IMR-90 (cell line): ENCODE results near the gene TUBGCP6. TPM values are rescaled to one million over a fixed set of nuclear protein-coding genes. Genes with fewer than 3 reads are reported as not detected.
A peak's percentile ranks its signal among the peaks of the same experiment; 100 is the strongest.

Experiments used
- ATAC-seq: fragments of 200-7000 bp; cut with Tn5 transposase; 2 replicates; pipeline ENCODE4 v1.9.1; 2020; ENCODE audit warnings: low read depth, mild to moderate bottlenecking, moderate library complexity
- BruUV-seq: library from RNA; stranded (reverse); fragments of 400-500 nt; replicated peaks from 2 replicates; lab custom pipeline; 2021; lab: Mats Ljungman, UMichigan
- CTCF ChIA-PET: fragments of 300-600 bp; formaldehyde crosslinking; extraction: SDS; loops from one replicate; lab custom pipeline; 2021; ENCODE audit warnings: antibody characterized with exemption; lab: Yijun Ruan, JAX
- POLR2A ChIA-PET: fragments of 300-600 bp; sonication (Branson Sonifier 250); formaldehyde crosslinking; loops from one replicate; lab custom pipeline; 2022; ENCODE audit warnings: antibody characterized with exemption; ENCODE audit not compliant: unreplicated experiment; lab: Charles Lee
- DNase-seq: peaks from one replicate; pipeline ENCODE4 v3.0.0; 2013
- H2AFZ ChIP-seq: replicated peaks from 2 replicates; pipeline ENCODE3; 2013; ENCODE audit warnings: low read length, mild to moderate bottlenecking; ENCODE audit not compliant: poor library complexity
- H2AK5ac ChIP-seq: 2 replicates; pipeline ENCODE4 v1.6.1; 2013; ENCODE audit warnings: low read depth, low read length, inconsistent platforms
- H2AK9ac ChIP-seq: replicated peaks from 2 replicates; pipeline ENCODE3; 2013; ENCODE audit warnings: mild to moderate bottlenecking, low read depth, low read length, moderate library complexity; ENCODE audit not compliant: poor library complexity
- H2BK120ac ChIP-seq: 2 replicates; pipeline ENCODE4 v1.6.1; 2013; ENCODE audit warnings: low read depth, low read length, inconsistent platforms
- H2BK15ac ChIP-seq: 3 replicates; pipeline ENCODE4 v1.6.1; 2013; ENCODE audit warnings: low read depth, low read length, inconsistent platforms
- H2BK20ac ChIP-seq: 2 replicates; pipeline ENCODE4 v1.6.1; 2013; ENCODE audit warnings: low read depth, mild to moderate bottlenecking, inconsistent platforms, low read length, moderate library complexity
- H2BK5ac ChIP-seq: 2 replicates; pipeline ENCODE4 v1.6.1; 2013; ENCODE audit warnings: mild to moderate bottlenecking, low read depth, low read length, inconsistent platforms; ENCODE audit not compliant: poor library complexity, severe bottlenecking
- H3K14ac ChIP-seq: replicated peaks from 2 replicates; pipeline ENCODE4 v1.6.1; 2013; ENCODE audit warnings: low read depth, low read length, inconsistent platforms
- H3K18ac ChIP-seq: 2 replicates; pipeline ENCODE4 v1.6.1; 2013; ENCODE audit warnings: low read depth, low read length, control low read depth
- H3K23ac ChIP-seq: 2 replicates; pipeline ENCODE4 v1.6.1; 2013; ENCODE audit warnings: low read depth, low read length, inconsistent platforms
- H3K27ac ChIP-seq: 2 replicates; pipeline ENCODE4 v1.5.1; 2013; ENCODE audit warnings: mild to moderate bottlenecking, control low read depth, low read length; ENCODE audit not compliant: insufficient read depth
- H3K27me3 ChIP-seq: 2 replicates; pipeline ENCODE4 v1.6.1; 2013; ENCODE audit warnings: low read length; ENCODE audit not compliant: control insufficient read depth, insufficient read depth
- H3K36me3 ChIP-seq: 2 replicates; pipeline ENCODE4 v1.6.1; 2013; ENCODE audit warnings: low read length, mixed read lengths; ENCODE audit not compliant: control insufficient read depth, insufficient read depth
- H3K4ac ChIP-seq: 2 replicates; pipeline ENCODE4 v1.6.1; 2013; ENCODE audit warnings: low read depth, low read length, inconsistent platforms
- H3K4me1 ChIP-seq: 2 replicates; pipeline ENCODE4 v1.6.1; 2013; ENCODE audit warnings: low read length, mixed read lengths; ENCODE audit not compliant: control insufficient read depth, insufficient read depth
- H3K4me2 ChIP-seq: 2 replicates; pipeline ENCODE4 v1.6.1; 2013; ENCODE audit warnings: low read depth, mild to moderate bottlenecking, control low read depth, low read length, moderate library complexity
- H3K4me3 ChIP-seq: 2 replicates; pipeline ENCODE4 v1.5.1; 2013; ENCODE audit warnings: low read depth, mild to moderate bottlenecking, control low read depth, low read length, moderate library complexity; ENCODE audit not compliant: insufficient read depth
- H3K56ac ChIP-seq: 2 replicates; pipeline ENCODE4 v1.6.1; 2013; ENCODE audit warnings: low read length, inconsistent platforms; ENCODE audit not compliant: insufficient read depth; ENCODE audit errors: extremely low read depth
- H3K79me1 ChIP-seq, 2 experiments: 2 replicates each; pipeline ENCODE4 v1.6.1; 2013; ENCODE audit warnings: low read length in 2 of 2, inconsistent platforms in 1 of 2, low read depth in 1 of 2
- H3K9ac ChIP-seq: 2 replicates; pipeline ENCODE4 v1.6.1; 2013; ENCODE audit warnings: low read depth, low read length, control low read depth
- H3K9me1 ChIP-seq: 2 replicates; pipeline ENCODE4 v1.6.1; 2013; ENCODE audit warnings: low read length, inconsistent platforms; ENCODE audit not compliant: insufficient read depth
- H3K9me3 ChIP-seq: 2 replicates; pipeline ENCODE4 v1.6.1; 2013; ENCODE audit warnings: low read length; ENCODE audit not compliant: control insufficient read depth, insufficient read depth
- H4K20me1 ChIP-seq: 2 replicates; pipeline ENCODE4 v1.6.1; 2013; ENCODE audit warnings: low read length, inconsistent platforms; ENCODE audit not compliant: insufficient read depth
- H4K5ac ChIP-seq: 2 replicates; pipeline ENCODE4 v1.6.1; 2013; ENCODE audit warnings: mild to moderate bottlenecking, low read depth, low read length, control low read depth
- H4K8ac ChIP-seq, 2 experiments: 2 replicates each; pipeline ENCODE4 v1.6.1; 2013; ENCODE audit warnings: low read depth in 2 of 2, low read length in 2 of 2, control low read depth in 1 of 2, inconsistent platforms in 1 of 2
- H4K91ac ChIP-seq: 2 replicates; pipeline ENCODE4 v1.6.1; 2013; ENCODE audit warnings: low read depth, low read length, inconsistent platforms; ENCODE audit not compliant: insufficient read depth
- BHLHE40 ChIP-seq: fragments of 150-350 bp; IDR thresholded peaks from 2 replicates; pipeline ENCODE4 v1.6.1; 2016; ENCODE audit warnings: mild to moderate bottlenecking, low read depth, low read length
- CEBPB ChIP-seq: IDR thresholded peaks from 2 replicates; pipeline ENCODE4 v1.6.1; 2012; ENCODE audit warnings: low read depth, low read length, improper control_type of control experiment
- CHD1 ChIP-seq: IDR thresholded peaks from 2 replicates; pipeline ENCODE4 v1.6.1; 2012; ENCODE audit warnings: low read depth, low read length, improper control_type of control experiment
- CTCF ChIP-seq: conservative IDR thresholded peaks from 2 replicates; pipeline ENCODE4 v1.5.1; 2012; ENCODE audit warnings: mild to moderate bottlenecking, low read depth, low read length, improper control_type of control experiment
- ELK1 ChIP-seq: fragments of 150-350 bp; IDR thresholded peaks from 2 replicates; pipeline ENCODE4 v1.6.1; 2016; ENCODE audit warnings: low read depth, mild to moderate bottlenecking, low read length, moderate library complexity, borderline replicate concordance
- FOS ChIP-seq: fragments of 150-350 bp; IDR thresholded peaks from 2 replicates; pipeline ENCODE4 v1.6.1; 2016; ENCODE audit warnings: low read depth, low read length
- MAFK ChIP-seq: IDR thresholded peaks from 2 replicates; pipeline ENCODE4 v1.6.1; 2012; ENCODE audit warnings: low read depth, low read length, improper control_type of control experiment
- MAZ ChIP-seq: IDR thresholded peaks from 2 replicates; pipeline ENCODE4 v1.6.1; 2012; ENCODE audit warnings: low read depth, mild to moderate bottlenecking, low read length, improper control_type of control experiment, moderate library complexity, borderline replicate concordance
- MXI1 ChIP-seq: IDR thresholded peaks from 2 replicates; pipeline ENCODE4 v1.6.1; 2012; ENCODE audit warnings: low read depth, mild to moderate bottlenecking, low read length, moderate library complexity, borderline replicate concordance
- NFE2L2 ChIP-seq: fragments of 150-350 bp; IDR thresholded peaks from 2 replicates; pipeline ENCODE4 v1.6.1; 2016; ENCODE audit warnings: low read depth, mild to moderate bottlenecking, low read length
- POLR2A ChIP-seq: IDR thresholded peaks from 2 replicates; pipeline ENCODE4 v1.6.1; 2012; ENCODE audit warnings: mild to moderate bottlenecking, low read depth, low read length
- RCOR1 ChIP-seq: IDR thresholded peaks from 2 replicates; pipeline ENCODE4 v1.6.1; 2012; ENCODE audit warnings: mild to moderate bottlenecking, low read length, improper control_type of control experiment; ENCODE audit not compliant: insufficient replicate concordance
- RFX5 ChIP-seq: IDR thresholded peaks from 2 replicates; pipeline ENCODE4 v1.8.0; 2012; ENCODE audit warnings: low read depth, mild to moderate bottlenecking, low read length, moderate library complexity
- SMC3 ChIP-seq: fragments of 150-350 bp; IDR thresholded peaks from 2 replicates; pipeline ENCODE4 v1.6.1; 2016; ENCODE audit warnings: low read depth, mild to moderate bottlenecking, antibody characterized with exemption, low read length, moderate library complexity
- WGBS, 2 experiments: methylation state at CpG; one replicate each; pipeline versions ENCODE4 v1.1.5 to v1.1.7; 2013; ENCODE audit warnings: missing lambda C conversion rate in 2 of 2; ENCODE audit not compliant: insufficient read length in 1 of 2; ENCODE audit errors: extremely low coverage in 2 of 2; 5-methylcytosine and 5-hydroxymethylcytosine counted together
- dilution Hi-C: fragments of 300-500 bp; cut with HindIII; formaldehyde crosslinking; loops from one replicate; pipeline ENCODE4 v1.14.3; 2018; ENCODE audit warnings: low sequenced_read_pairs; ENCODE audit not compliant: unreplicated experiment
- in situ Hi-C: fragments of 300-500 bp; cut with MboI; formaldehyde crosslinking; loops from 3 replicates; pipeline ENCODE4 v1.14.3; 2019; ENCODE audit warnings: low sequenced_read_pairs, inconsistent platforms, mixed read lengths
- intact Hi-C: fragments of 100-400 bp; cut with micrococcal nuclease; formaldehyde crosslinking; loops from 2 replicates; pipeline ENCODE4 v1.10.0; 2022
- polyA plus RNA-seq, 3 experiments: library from polyadenylated mRNA; depleted of rRNA; stranded (reverse); fragments of >200 nt; gene quantifications; 2 replicates each; pipeline ENCODE4 v1.2.3, GENCODE V29; 2012; ENCODE audit warnings: low replicate concordance in 1 of 3
- total RNA-seq: library from RNA; depleted of rRNA; stranded (reverse); fragments of >200 nt; gene quantifications from 2 replicates; pipeline ENCODE4 v1.2.3, GENCODE V29; 2012
- TF ChIP-seq, protein P1 (sequence below): fragments of 150-350 bp; IDR thresholded peaks from 2 replicates; pipeline ENCODE4 v1.6.1; 2017; ENCODE audit warnings: mild to moderate bottlenecking, antibody characterized with exemption, low read length, low read depth

The TUBGCP6 gene
- total and polyA plus RNA-seq, 2 of the 4 experiments (the other 2 are of a cell fraction) = 10.8 to 28.6 TPM

- Histone ChIP-seq H3K9me1 (no peaks in the 10 kb centered on the region), H3K4me2 (peak overlapping the region; percentile 13; the same call in 1 of the 2 replicates), H3K79me1 (peaks cover 0 to 16% of the 10 kb centered on the region in 2 experiments; a peak in 1 of 4 replicates), H3K4me1 (peaks cover 13% of the 10 kb centered on the region), H3K4ac (no peak overlapping the region), H4K8ac (no peak overlapping the region), H4K20me1 (peaks cover 44% of the 10 kb centered on the region), H2BK15ac (no peak overlapping the region), H3K27ac (no peak overlapping the region), H2AFZ (peak overlapping the region; percentile 68), H3K36me3 (peaks cover 25% of the 10 kb centered on the region), H3K27me3 (no peaks in the 10 kb centered on the region), H3K9me3 (no peaks in the 10 kb centered on the region), H2AK9ac (peak overlapping the region; percentile 74), H3K14ac (no peak overlapping the region), H2BK5ac (no peak overlapping the region), H2AK5ac (no peak overlapping the region), H3K9ac (no peak overlapping the region), H4K5ac (no peak overlapping the region), H3K4me3 (no peak overlapping the region), H2BK20ac (no peak overlapping the region), H3K56ac (no peak overlapping the region), H2BK120ac (no peak overlapping the region), H3K18ac (no peak overlapping the region), H3K23ac (no peak overlapping the region), H4K91ac (no peak overlapping the region)
- intact Hi-C loops (loop anchor here (2.0 to 5.0 kb wide), 2 partner anchors 36 to 55 kb away; partner anchors contain the start of genes DENND6B and PLXNB2), dilution Hi-C loops (no loop called here), in situ Hi-C loops (loop anchor here (10.0 kb wide), 1 partner anchor 53 kb away; the partner anchor contains the start of gene DENND6B)
- ATAC-seq = peak; percentile 52
- no TSS peak for BruUV-seq
- 0% methylated on average over 4 of the region's 45 CpGs; no CpG with 5 or more reads in 1 of the 2 experiments for WGBS, 2 experiments
- POLR2A ChIA-PET = interaction anchor here (0.6 kb wide), 1 partner anchor 352 kb away, joined by 4 read pairs; no protein-coding TSS in a partner anchor
- DNase-seq = peak; percentile 38
- CTCF ChIA-PET = no interaction called here
- peak; percentile 76; the same call in 1 of the 2 replicates for TF ChIP-seq MAZ
- TF ChIP-seq MXI1 = no peak
- TF ChIP-seq MAFK = no peak
- no peak for TF ChIP-seq RCOR1
- TF ChIP-seq BHLHE40 = no peak
- TF ChIP-seq CHD1 = no peak
- TF ChIP-seq NFE2L2 = no peak
- no peak for TF ChIP-seq FOS
- no peak for TF ChIP-seq RFX5
- no peak for TF ChIP-seq POLR2A
- no peak for TF ChIP-seq ELK1
- peak; percentile 45 for TF ChIP-seq CTCF
- TF ChIP-seq SMC3 = no peak
- TF ChIP-seq CEBPB = no peak
- TF ChIP-seq, protein P1, sequence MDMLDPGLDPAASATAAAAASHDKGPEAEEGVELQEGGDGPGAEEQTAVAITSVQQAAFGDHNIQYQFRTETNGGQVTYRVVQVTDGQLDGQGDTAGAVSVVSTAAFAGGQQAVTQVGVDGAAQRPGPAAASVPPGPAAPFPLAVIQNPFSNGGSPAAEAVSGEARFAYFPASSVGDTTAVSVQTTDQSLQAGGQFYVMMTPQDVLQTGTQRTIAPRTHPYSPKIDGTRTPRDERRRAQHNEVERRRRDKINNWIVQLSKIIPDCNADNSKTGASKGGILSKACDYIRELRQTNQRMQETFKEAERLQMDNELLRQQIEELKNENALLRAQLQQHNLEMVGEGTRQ = no peak
Measured at GRCh38 chr22:50271519-50271970, 26.7 kb upstream of the TUBGCP6 start.
